Stimulated activated CD4-positive, alpha-beta T cell treated with anti-CD3 and anti-CD28 coated beads, Interleukin-1b, Interleukin-23, amount 100 ng/mL, for 48 hours (primary cell): Measurements from ENCODE around the gene FAM90A1.
"Not testable (repeated sequence)": the region's sequence is repeated elsewhere in the genome, so short reads cannot be mapped to it uniquely, and the experiment has no call there.

ENCODE experiments used
- DNase-seq: peaks from one replicate; pipeline ENCODE4 v3.0.0-alpha.2; 2020

FAM90A1 gene

GRCh38 chr12:8226992-8227731, at the start of gene FAM90A1:
Gene FAM90A1, minus strand, starts transcription at chr12:8227618. Its CDS starts 2,786 bp downstream, at chr12:8224832.
- peak; percentile 18 for DNase-seq

GRCh38 chr12:8276397-8276796, 49.0 kb upstream of the FAM90A1 start:
- not testable (repeated sequence) for DNase-seq

GRCh38 chr12:8266706-8267105, 39.3 kb upstream of the FAM90A1 start:
- not testable (repeated sequence) for DNase-seq

DNA sequence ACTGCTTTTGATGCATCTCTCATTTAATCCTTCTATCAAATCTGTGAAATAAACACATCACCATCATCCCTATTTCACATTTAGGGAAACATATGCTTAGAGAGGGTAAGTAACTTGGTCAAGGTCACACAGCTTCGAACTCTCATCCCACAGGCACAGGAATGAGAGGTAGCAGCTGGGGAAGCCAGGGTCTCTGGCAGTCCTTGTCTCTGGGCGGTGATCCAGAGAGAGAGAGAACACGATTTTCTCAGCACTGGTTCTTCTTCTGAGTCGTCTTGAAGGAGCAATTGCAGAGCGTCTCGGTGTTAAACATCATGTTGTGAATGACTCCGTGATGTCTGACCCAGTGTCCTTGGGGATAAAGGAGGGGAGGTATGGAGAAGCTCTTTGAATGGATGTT, 36.8 kb upstream of the FAM90A1 start:
- not testable (repeated sequence) for DNase-seq

- not testable (repeated sequence) for DNase-seq
Measured at GRCh38 chr12:8261111-8261554, 33.7 kb upstream of the FAM90A1 start.

GRCh38 chr12:8256356-8256755, 28.9 kb upstream of the FAM90A1 start:
- not testable (repeated sequence) for DNase-seq

DNA sequence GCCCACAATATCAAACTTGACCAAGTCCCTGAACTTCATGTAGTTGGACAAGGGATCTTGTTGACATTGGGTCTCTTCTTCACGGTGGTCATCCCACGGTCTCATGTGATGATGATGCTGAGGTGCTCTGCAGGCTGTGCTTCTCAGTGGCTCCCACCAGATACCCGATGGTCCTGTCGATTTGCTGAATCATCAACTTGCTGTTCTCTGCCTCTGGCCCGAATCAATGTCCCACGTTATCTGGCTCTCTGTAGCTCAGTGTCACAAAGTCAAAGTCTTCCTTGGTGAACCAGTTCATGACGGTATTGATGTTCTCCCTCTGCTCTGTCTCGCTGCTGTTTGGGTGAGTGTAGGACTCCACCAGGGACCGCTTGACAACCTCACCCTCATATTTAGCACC, 27.3 kb upstream of the FAM90A1 start:
- DNase-seq = not testable (repeated sequence)

DNA sequence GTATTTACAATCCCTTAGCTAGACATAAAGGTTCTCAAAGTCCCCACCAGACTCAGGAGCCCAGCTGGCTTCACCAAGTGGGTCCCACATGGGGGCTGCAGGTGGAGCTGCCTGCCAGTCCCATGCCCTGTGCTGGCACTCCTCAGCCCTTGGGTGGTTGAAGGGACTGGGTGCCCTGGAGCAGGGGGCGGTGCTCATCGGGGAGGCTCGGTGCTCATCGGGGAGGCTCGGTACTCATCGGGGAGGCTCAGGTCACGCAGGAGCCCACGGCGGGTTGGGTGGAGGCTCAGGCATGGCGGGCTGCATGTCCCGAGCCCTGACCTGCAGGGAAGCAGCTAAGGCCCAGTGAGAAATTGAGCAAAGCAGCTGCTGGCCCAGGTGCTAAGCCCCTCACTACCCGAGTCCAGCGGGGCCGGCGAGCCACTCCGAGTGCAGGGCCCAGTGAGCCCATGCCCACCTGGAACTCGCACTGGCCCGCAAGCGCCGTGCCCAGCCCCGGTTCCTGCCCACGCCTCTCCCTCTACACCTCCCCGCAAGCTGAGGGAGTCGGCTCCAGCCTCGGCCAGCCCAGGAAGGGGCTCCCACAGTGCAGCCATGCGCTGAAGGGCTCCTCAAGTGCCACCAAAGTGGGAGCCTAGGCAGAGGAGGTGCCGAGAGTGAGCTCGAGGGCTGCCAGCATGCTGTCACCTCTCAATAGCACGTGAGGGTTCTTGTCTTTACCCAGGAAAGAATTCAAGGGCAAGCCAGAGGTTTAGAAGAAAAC, 24.8 kb upstream of the FAM90A1 start:
- not testable (repeated sequence) for DNase-seq

DNA sequence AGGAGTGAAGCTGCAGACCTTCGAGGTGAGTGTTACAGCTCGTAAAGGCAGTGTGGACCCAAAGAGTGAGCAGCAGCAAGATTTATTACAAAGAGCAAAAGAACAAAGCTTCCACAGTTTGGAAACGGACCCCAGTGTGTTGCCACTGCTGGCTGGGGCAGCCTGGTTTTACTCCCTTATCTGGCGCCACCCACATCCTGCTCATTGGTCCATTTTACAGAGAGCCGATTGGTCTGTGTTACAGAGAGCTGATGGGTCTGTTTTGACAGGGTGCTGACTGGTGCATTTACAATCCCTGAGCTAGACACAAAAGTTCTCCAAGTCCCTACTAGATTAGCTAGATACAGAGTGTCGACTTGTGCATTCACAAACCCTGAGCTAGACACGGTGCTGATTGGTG, 24.2 kb upstream of the FAM90A1 start:
- DNase-seq = not testable (repeated sequence)

DNA sequence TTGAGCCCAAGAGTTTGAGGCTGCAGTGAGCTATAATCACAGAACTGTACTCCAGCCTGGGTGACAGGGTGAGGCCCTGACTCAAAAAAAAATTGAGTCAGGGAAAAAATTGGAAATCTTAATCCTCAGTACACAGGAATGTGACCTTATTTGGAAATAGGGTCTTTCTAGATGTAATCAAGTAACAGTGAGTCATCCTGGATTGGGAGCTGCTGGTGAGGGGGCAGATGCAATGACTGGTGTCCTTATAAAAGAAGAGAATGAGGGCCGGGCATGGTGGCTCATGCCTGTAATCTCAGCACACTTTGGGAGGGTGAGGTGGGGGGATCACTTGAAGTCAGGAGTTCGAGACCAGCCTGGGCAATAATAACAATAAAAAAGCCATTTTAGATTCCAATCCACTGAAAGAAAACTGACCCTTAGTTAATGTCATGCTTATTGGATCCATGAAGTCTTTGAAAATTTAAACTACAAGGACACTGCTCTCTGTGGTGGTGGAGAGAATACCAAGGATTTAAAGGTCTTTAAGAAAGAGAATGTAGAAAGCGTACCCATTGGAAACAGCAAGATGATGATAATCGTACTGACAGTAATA, 19.6 kb upstream of the FAM90A1 start:
- peak; percentile 49 for DNase-seq

DNA sequence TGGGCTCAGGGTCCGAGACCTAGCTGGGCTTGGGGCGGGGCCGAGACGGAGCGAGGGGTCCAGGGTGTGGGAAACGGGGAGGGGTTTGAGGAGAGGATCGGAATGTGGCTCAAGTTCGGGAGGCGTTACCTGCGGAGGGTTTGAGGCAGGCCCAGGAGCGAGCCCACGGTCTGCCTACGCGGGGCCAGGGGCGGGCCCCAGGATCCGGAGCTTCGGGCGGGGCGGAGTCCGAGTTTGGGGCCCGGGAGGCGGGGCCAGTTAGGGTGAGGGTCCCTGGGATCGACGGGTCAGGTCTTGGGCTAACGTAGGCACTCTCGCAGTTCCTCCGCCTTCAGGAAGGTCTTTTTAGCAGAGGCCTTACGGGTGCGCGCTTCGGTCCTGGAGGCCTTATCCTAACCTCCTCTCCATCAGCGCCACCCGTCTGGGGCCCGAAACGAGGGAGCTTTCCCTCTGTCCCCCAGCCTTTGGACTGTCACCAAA, 16.3 kb upstream of the FAM90A1 start:
- not testable (repeated sequence) for DNase-seq

GRCh38 chr12:8242880-8243681, 15.7 kb upstream of the FAM90A1 start:
- peak; percentile 99 for DNase-seq

DNA sequence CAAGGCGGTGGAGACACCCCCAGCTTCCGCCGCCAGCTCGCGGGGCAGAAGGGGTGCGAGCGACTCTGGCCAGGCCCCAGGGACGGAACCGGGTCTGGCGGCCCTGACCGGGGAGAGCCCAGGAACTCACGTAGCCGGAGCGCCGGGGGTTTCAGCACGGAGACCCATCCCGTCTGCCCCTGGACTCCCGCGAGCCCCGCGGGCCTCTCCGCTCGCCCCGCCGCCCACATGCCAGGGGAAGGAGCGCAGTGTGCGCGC, 15.1 kb upstream of the FAM90A1 start:
- DNase-seq = not testable (repeated sequence)

GRCh38 chr12:8241917-8242621, 14.7 kb upstream of the FAM90A1 start:
- DNase-seq = peak; percentile 40

DNA sequence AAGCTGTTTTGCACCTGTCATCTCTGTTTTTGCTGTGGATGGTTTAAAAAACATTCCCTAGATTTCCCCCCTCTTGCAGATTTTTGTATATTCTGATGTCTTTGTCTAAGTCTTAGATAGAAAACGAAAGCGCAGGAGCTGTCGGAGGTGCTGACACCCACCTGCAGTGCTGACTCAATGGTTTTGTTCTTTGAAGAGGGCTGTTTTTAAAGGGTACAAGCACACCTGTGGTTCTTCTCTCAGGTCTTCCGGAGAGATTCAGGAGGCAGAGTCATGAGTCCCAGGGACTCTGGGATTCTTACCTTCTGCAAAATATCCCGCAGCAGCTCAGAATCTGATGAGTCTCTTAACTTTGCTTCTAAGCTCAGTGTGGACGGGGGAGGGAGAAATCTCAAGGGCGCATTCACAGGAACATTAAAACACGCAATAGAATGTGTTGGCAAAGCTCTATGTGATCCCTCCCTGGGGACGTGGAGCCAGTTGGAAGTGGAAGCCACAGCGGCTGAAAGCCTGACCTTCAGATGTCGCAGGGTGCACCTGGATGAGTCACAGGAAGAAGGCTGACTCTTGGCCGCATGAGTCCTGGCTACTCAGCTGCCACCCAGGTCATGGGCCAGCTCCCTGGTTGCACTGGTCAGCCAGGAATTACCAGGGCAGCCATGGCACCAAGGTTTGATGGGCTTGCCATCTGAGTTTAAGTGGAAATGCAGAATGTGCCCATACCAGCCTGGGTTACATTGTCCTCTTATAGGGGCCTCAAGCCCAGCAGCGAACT, 13.1 kb upstream of the FAM90A1 start:
- DNase-seq = peak; percentile 14

GRCh38 chr12:8237031-8237430, 9.6 kb upstream of the FAM90A1 start:
- not testable (repeated sequence) for DNase-seq

DNA sequence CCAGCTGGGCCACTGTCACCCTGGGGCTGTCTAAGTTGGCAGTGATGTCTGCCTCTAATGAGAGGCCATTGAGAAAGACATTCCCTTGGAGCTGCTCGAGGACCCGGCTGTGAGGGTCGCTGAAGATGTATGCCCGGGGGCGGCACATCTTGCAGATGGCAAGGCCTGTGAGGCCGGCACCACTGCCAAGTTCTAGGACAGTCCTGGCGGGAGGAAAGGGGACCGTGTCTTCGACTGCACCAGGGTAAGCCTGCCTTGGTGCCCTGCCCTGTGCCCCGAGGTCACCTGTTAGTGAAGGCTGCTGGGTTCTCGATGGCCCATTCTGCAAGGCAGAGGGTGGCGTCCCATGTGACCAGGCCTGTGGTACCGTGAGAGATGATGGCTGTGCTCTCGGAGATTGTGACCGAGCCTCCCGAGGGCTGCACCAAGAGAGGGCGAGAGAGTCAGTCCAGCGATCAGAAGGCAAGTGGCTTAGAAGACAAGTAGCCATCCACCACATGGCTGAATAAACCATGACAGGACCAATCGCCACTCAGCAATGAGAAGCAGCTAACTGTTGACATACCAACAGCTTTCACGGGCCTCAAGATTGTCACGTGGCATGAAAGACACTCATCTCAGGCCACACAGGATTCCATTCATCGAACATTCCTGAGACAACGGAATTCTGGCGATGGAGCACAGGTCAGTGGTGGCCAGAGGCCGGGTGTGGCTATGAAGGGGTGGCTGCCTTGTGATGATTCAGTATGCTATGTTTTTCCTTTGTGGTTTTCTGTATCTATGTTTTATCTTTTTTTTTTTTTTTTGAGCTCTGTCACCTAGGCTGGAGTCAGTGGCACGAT, 8.1 kb upstream of the FAM90A1 start:
- not testable (repeated sequence) for DNase-seq

GRCh38 chr12:8234746-8235145, 7.3 kb upstream of the FAM90A1 start:
- not testable (repeated sequence) for DNase-seq

DNA sequence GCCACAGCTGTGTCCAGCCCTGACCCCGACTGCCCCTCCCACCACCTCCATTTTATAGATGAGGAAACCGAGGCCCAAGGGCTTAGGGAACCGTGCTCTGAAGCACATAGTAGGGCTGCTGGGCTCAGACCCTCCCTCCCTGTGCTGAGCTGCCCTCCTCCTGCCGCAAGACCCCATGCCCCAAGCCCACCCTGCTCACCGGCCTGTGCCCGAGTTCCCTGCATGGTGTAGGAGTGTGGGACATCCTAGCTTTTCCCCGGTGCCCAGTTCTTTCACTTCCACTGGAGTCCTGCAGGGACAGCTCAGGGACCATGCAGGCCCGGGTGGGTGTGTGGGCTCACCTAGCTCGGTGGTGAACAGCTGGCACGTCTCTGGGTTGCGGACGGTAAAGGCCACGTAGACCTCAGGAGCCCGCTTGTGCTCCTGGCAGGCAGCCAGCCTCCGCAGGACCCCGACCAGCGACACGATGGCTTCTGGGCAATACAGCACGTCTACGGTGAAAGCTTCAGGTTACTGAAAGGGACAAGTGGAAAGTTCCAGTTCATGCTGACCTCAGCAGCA, 6.6 kb upstream of the FAM90A1 start:
- not testable (repeated sequence) for DNase-seq

DNA sequence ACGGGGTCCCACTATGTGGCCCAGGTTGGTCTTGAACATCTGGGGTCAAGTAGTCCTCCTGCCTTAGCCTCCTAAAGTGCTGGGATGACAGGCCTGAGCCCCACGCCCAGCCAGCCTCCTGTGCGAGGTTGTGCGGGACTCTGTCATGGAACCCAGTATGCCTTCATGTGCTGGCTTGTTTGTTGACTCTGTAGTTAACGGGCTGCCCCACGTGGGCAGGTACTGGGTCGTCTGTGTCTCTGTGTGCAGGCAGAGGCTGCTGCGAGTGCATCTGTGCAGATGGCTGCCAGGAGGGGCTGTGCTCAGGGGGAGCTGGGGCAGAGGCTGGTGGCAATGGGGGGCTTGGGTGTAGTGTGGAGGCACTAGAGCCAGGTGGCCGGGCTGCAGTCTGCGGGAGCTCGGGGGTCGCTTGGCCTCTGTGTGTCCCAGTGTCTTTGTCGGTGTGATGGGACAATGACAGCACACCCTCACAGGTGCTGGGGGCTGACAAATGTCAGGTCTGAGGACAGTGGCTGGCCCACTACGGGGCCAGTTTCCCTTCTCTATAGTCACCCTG, 6.0 kb upstream of the FAM90A1 start:
- not testable (repeated sequence) for DNase-seq
